Measurements from ENCODE around the gene MS4A15. TPM values are rescaled to one million over a fixed set of nuclear protein-coding genes. Genes with fewer than 3 reads are reported as not detected.
"Not testable (repeated sequence)": the region's sequence is repeated elsewhere in the genome, so short reads cannot be mapped to it uniquely, and the experiment has no call there.

The MS4A15 gene
- total RNA-seq (2014; rRNA removed; shearing (Covaris generic)) = not detected in 2 replicates

- DNase-seq (ENCODE audit: low read depth) = peak; percentile 40
Measured at GRCh38 chr11:60756307-60757032, at the start of gene MS4A15. Gene MS4A15 (plus strand): TSS chr11:60756867. CDS start chr11:60763734, 6,867 bp downstream.

- no peak for DNase-seq (ENCODE audit: low read depth)
Measured at GRCh38 chr11:60706931-60707330, 49.7 kb upstream of the MS4A15 start.

GRCh38 chr11:60710482-60710881 is 46.2 kb upstream of the MS4A15 start:
- DNase-seq (ENCODE audit: low read depth) = no peak

GRCh38 chr11:60711276-60711675 is 45.4 kb upstream of the MS4A15 start:
- DNase-seq (ENCODE audit: low read depth) = no peak

- not testable (repeated sequence) for DNase-seq (ENCODE audit: low read depth)
Measured at GRCh38 chr11:60713423-60713822, 43.2 kb upstream of the MS4A15 start.

GRCh38 chr11:60717956-60718355 is 38.7 kb upstream of the MS4A15 start:
- DNase-seq (ENCODE audit: low read depth) = peak; percentile 8

GRCh38 chr11:60718524-60719316 is 37.9 kb upstream of the MS4A15 start:
- no peak for DNase-seq (ENCODE audit: low read depth)

- no peak for DNase-seq (ENCODE audit: low read depth)
Measured at GRCh38 chr11:60719391-60719790, 37.3 kb upstream of the MS4A15 start.

- DNase-seq (ENCODE audit: low read depth) = no peak
Measured at GRCh38 chr11:60720460-60720859, 36.2 kb upstream of the MS4A15 start.

- DNase-seq (ENCODE audit: low read depth) = no peak
Measured at GRCh38 chr11:60724420-60724819, 32.2 kb upstream of the MS4A15 start, which contains the start of gene MS4A18. Gene MS4A18 (plus strand): TSS chr11:60724720.

- DNase-seq (ENCODE audit: low read depth) = no peak
Measured at GRCh38 chr11:60725592-60725991, 31.1 kb upstream of the MS4A15 start.

- DNase-seq (ENCODE audit: low read depth) = no peak
Measured at GRCh38 chr11:60731586-60731985, 25.1 kb upstream of the MS4A15 start.

GRCh38 chr11:60734279-60734678 is 22.4 kb upstream of the MS4A15 start:
- no peak for DNase-seq (ENCODE audit: low read depth)

- DNase-seq (ENCODE audit: low read depth) = no peak
Measured at GRCh38 chr11:60739114-60739513, 17.6 kb upstream of the MS4A15 start.

GRCh38 chr11:60740573-60740972 is 16.1 kb upstream of the MS4A15 start:
- no peak for DNase-seq (ENCODE audit: low read depth)

GRCh38 chr11:60741421-60741820 is 15.2 kb upstream of the MS4A15 start:
- no peak for DNase-seq (ENCODE audit: low read depth)

GRCh38 chr11:60743058-60743457 is 13.6 kb upstream of the MS4A15 start:
- no peak for DNase-seq (ENCODE audit: low read depth)

GRCh38 chr11:60744114-60744513 is 12.6 kb upstream of the MS4A15 start:
- DNase-seq (ENCODE audit: low read depth) = no peak

GRCh38 chr11:60747359-60747873 is 9.3 kb upstream of the MS4A15 start:
- no peak for DNase-seq (ENCODE audit: low read depth)

- DNase-seq (ENCODE audit: low read depth) = no peak
Measured at GRCh38 chr11:60748225-60748624, 8.4 kb upstream of the MS4A15 start.

- DNase-seq (ENCODE audit: low read depth) = no peak
Measured at GRCh38 chr11:60748821-60749220, 7.8 kb upstream of the MS4A15 start.

- no peak for DNase-seq (ENCODE audit: low read depth)
Measured at GRCh38 chr11:60750911-60751310, 5.8 kb upstream of the MS4A15 start.

GRCh38 chr11:60753309-60753708 is 3.4 kb upstream of the MS4A15 start:
- no peak for DNase-seq (ENCODE audit: low read depth)
